A673 (cell line): ENCODE measurements around the gene FLT3. TPM values are rescaled to one million over a fixed set of nuclear protein-coding genes. Genes with fewer than 3 reads are reported as not detected.

Experiments used
- BruUV-seq: library from RNA; stranded (reverse); fragments of 400-500 nt; replicated peaks from 2 replicates; lab custom pipeline; 2021; lab: Mats Ljungman, UMichigan
- CTCF ChIA-PET: fragments of 300-600 bp; sonication (Branson Sonifier 250); formaldehyde crosslinking; loops from one replicate; lab custom pipeline; 2022; ENCODE audit warnings: antibody characterized with exemption; lab: Charles Lee
- POLR2A ChIA-PET: fragments of 300-600 bp; sonication (Branson Sonifier 250); formaldehyde crosslinking; loops from one replicate; lab custom pipeline; 2022; ENCODE audit warnings: antibody characterized with exemption; ENCODE audit not compliant: low non-redundant PET; lab: Charles Lee
- DNase-seq: peaks from one replicate; pipeline ENCODE4 v3.0.0-alpha.2; 2015; ENCODE audit warnings: low spot score
- H3K27ac ChIP-seq: fragments of 200-600 bp; sonication (generic); 2 replicates; pipeline ENCODE4 v1.5.1; 2016; ENCODE audit warnings: mixed run types, low read depth, mild to moderate bottlenecking, mixed read lengths, antibody characterized with exemption, low read length; ENCODE audit not compliant: poor library complexity, severe bottlenecking
- H3K27me3 ChIP-seq: fragments of 200-600 bp; sonication (generic); replicated peaks from 2 replicates; pipeline ENCODE4 v1.6.1; 2017; ENCODE audit warnings: mixed run types, low read depth, mild to moderate bottlenecking, mixed read lengths, antibody characterized with exemption, low read length; ENCODE audit not compliant: insufficient read depth, poor library complexity
- H3K36me3 ChIP-seq: fragments of 200-600 bp; sonication (generic); 2 replicates; pipeline ENCODE4 v1.6.1; 2016; ENCODE audit warnings: mixed run types, mild to moderate bottlenecking, mixed read lengths, antibody characterized with exemption, low read length; ENCODE audit not compliant: insufficient read depth, poor library complexity, severe bottlenecking
- H3K4me1 ChIP-seq: fragments of 200-600 bp; sonication (generic); 2 replicates; pipeline ENCODE4 v1.6.1; 2017; ENCODE audit warnings: mixed run types, mild to moderate bottlenecking, mixed read lengths, antibody characterized with exemption, low read length; ENCODE audit not compliant: insufficient read depth, poor library complexity, severe bottlenecking
- H3K4me3 ChIP-seq: fragments of 200-600 bp; sonication (generic); 2 replicates; pipeline ENCODE4 v1.5.1; 2016; ENCODE audit warnings: low read depth, mixed run types, mild to moderate bottlenecking, mixed read lengths, low read length; ENCODE audit not compliant: poor library complexity, severe bottlenecking
- H3K9me3 ChIP-seq: fragments of 200-600 bp; sonication (generic); 2 replicates; pipeline ENCODE4 v1.6.1; 2016; ENCODE audit warnings: mixed run types, low read depth, mild to moderate bottlenecking, mixed read lengths, antibody characterized with exemption, low read length; ENCODE audit not compliant: poor library complexity, severe bottlenecking
- CTCF ChIP-seq: fragments of 300-800, 200-600 bp; sonication (generic); conservative IDR thresholded peaks from 2 replicates; pipeline ENCODE4 v1.5.1; 2017; ENCODE audit warnings: low read depth, mild to moderate bottlenecking, antibody characterized with exemption, low read length, moderate library complexity, mixed read lengths
- EZH2 ChIP-seq: fragments of 200-600 bp; sonication (generic); IDR thresholded peaks from 2 replicates; pipeline ENCODE4 v1.6.1; 2017; ENCODE audit warnings: borderline replicate concordance, low read depth, mild to moderate bottlenecking, mixed read lengths, antibody characterized with exemption, low read length; ENCODE audit not compliant: poor library complexity, severe bottlenecking
- intact Hi-C: fragments of 100-400 bp; cut with micrococcal nuclease; formaldehyde crosslinking; loops from one replicate; pipeline ENCODE4 v1.10.0; 2022; ENCODE audit not compliant: unreplicated experiment
- total RNA-seq: library from RNA; stranded (reverse); gene quantifications from 2 replicates; pipeline ENCODE4 v1.2.3, GENCODE V29; 2021

The FLT3 gene
- total RNA-seq, 1 experiment from 2014 or later, result 0.15 TPM

- Histone ChIP-seq H3K9me3 (no peaks in the 10 kb centered on the region), H3K4me3 (no peak overlapping the region), H3K27ac (no peak overlapping the region), H3K4me1 (no peaks in the 10 kb centered on the region), H3K36me3 (no peaks in the 10 kb centered on the region), H3K27me3 (peaks cover 11% of the 10 kb centered on the region)
- ChIA-PET POLR2A (no interaction called here), CTCF (no interaction called here)
- BruUV-seq, result no TSS peak
- TF ChIP-seq EZH2, result no peak
- TF ChIP-seq CTCF, result no peak
- intact Hi-C loops, result loop anchor here (5.0 kb wide), 1 partner anchor 217 kb away; no protein-coding TSS in a partner anchor
- no peak for DNase-seq
Measured at GRCh38 chr13:28055357-28055756, 45.0 kb downstream of the FLT3 start.

GRCh38 chr13:28052945-28053344, 47.4 kb downstream of the FLT3 start:
- TF ChIP-seq CTCF, result no peak
- ChIA-PET POLR2A (no interaction called here), CTCF (no interaction called here)
- H3K36me3 ChIP-seq, result no peaks in the 10 kb centered on the region
- H3K4me1 ChIP-seq, result no peaks in the 10 kb centered on the region
- H3K9me3 ChIP-seq, result no peaks in the 10 kb centered on the region
- H3K27me3 ChIP-seq, result peaks cover 23% of the 10 kb centered on the region
- H3K4me3 ChIP-seq, result no peak overlapping the region
- intact Hi-C loops, result no loop called here
- no peak overlapping the region for H3K27ac ChIP-seq
- DNase-seq, result no peak
- no TSS peak for BruUV-seq

- ChIA-PET CTCF (no interaction called here), POLR2A (no interaction called here)
- no peaks in the 10 kb centered on the region for H3K36me3 ChIP-seq
- BruUV-seq, result no TSS peak
- no peak overlapping the region for H3K27ac ChIP-seq
- TF ChIP-seq CTCF (no peak), EZH2 (no peak)
- no peak for DNase-seq
- no peaks in the 10 kb centered on the region for H3K9me3 ChIP-seq
- H3K4me1 ChIP-seq, result no peaks in the 10 kb centered on the region
- intact Hi-C loops, result no loop called here
- peaks cover 21% of the 10 kb centered on the region for H3K27me3 ChIP-seq
- H3K4me3 ChIP-seq, result no peak overlapping the region
Measured at GRCh38 chr13:28049880-28050875, 50.2 kb downstream of the FLT3 start.
